Central memory CD8-positive, alpha-beta T cell (primary cell): ENCODE measurements around the gene ADCYAP1.
A peak's percentile ranks its signal among the peaks of the same experiment; 100 is the strongest.
"Not testable (repeated sequence)": the region's sequence is repeated elsewhere in the genome, so short reads cannot be mapped to it uniquely, and the experiment has no call there.

Experiments
- ATAC-seq: fragments of 150-1000 bp; cut with Tn5 transposase; replicated peaks from 2 replicates; pipeline ENCODE4 v1.10.0; 2022; ENCODE audit warnings: mild to moderate bottlenecking, moderate FRiP score, moderate number of reproducible peaks; ENCODE audit not compliant: poor library complexity, severe bottlenecking; ENCODE audit errors: extremely low read depth
- DNase-seq, 2 donors: peaks; one replicate each; pipeline ENCODE4 v3.0.0; 2021; ENCODE audit warnings: low spot score in 2 of 2
- H3K27ac Mint-ChIP-seq: one replicate; pipeline ENCODE4 v1.8.0; 2022; ENCODE audit warnings: low read depth, mild to moderate bottlenecking, moderate library complexity, mixed read lengths
- H3K27me3 Mint-ChIP-seq: one replicate; pipeline ENCODE4 v1.8.0; 2022; ENCODE audit warnings: mixed read lengths
- H3K36me3 Mint-ChIP-seq: one replicate; pipeline ENCODE4 v1.8.0; 2022; ENCODE audit warnings: mild to moderate bottlenecking, moderate library complexity, mixed read lengths; ENCODE audit not compliant: insufficient read depth
- H3K4me1 Mint-ChIP-seq: one replicate; pipeline ENCODE4 v1.8.0; 2022; ENCODE audit warnings: mixed read lengths
- H3K4me3 Mint-ChIP-seq: one replicate; pipeline ENCODE4 v1.8.0; 2022; ENCODE audit warnings: mild to moderate bottlenecking, moderate library complexity, mixed read lengths
- H3K9me3 Mint-ChIP-seq: one replicate; pipeline ENCODE4 v1.8.0; 2022; ENCODE audit warnings: mixed read lengths

The ADCYAP1 gene

DNA sequence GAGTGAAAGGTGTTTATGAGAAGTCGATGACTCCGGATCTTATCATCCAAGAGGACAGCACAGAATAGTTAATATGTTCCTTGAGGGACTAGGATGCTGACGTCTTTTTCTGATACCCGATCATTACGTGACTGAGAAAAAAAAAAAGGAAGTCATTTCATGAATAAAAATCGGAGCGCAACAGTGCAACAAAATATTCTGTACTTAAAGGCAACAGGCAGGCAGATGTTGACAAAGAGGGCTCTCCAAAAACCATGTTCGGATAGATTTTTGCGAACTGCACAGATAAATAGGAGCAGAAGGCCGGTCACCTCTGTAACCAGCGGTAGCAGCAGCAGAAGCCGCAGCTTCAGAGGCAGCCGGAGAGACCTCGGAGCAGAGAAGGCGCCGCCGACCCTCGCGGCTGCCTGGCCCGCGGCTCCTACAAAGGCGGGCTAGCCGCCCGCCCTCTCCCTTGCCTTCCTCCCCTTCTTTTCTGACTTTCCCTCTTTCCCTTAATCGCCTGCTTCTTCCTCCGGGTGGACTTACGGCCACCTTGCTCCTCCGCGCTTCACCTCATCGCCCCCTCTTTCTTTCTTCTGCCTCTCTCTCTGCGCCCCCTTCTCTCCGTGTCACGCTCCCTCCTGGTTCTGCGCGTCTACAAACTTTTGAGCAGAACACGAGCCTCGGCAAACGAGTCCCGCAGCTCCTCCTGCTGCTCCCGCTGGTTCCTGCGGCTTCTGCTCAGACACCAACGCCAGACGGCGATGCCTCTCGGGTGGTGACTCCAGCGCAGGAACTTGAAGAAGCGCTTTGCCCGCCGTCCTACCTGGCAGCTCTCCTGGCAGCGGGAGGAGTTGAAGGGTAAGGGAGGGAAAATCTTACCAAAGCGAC, at the start of gene ADCYAP1:
Gene ADCYAP1, plus strand, starts transcription at position 654 of the 873 bp plus-strand sequence. CDS start 516 bp downstream, outside the sequence.
- Mint-ChIP-seq H3K36me3 (peaks cover 7% of the 10 kb centered on the region), H3K9me3 (no peaks in the 10 kb centered on the region), H3K4me3 (peak within 1 kb of the TSS; percentile 25), H3K27ac (no peak within 1 kb of the TSS), H3K4me1 (peaks cover 5% of the 10 kb centered on the region), H3K27me3 (peaks cover 90% of the 10 kb centered on the region)
- DNase-seq (no peak), ATAC-seq (no peak)

GRCh38 chr18:857986-858385, 46.7 kb upstream of the ADCYAP1 start:
- H3K36me3 Mint-ChIP-seq, result no peaks in the 10 kb centered on the region
- no peak for ATAC-seq
- H3K27ac Mint-ChIP-seq, result no peak overlapping the region
- no peaks in the 10 kb centered on the region for H3K4me1 Mint-ChIP-seq
- H3K9me3 Mint-ChIP-seq, result no peaks in the 10 kb centered on the region
- no peak for DNase-seq
- peaks cover 46% of the 10 kb centered on the region for H3K27me3 Mint-ChIP-seq
- H3K4me3 Mint-ChIP-seq, result no peak overlapping the region

- no peak overlapping the region for H3K4me3 Mint-ChIP-seq
- peaks cover 52% of the 10 kb centered on the region for H3K27me3 Mint-ChIP-seq
- H3K4me1 Mint-ChIP-seq, result no peaks in the 10 kb centered on the region
- DNase-seq, result peak; percentile 19 to 25
- peak; percentile 62 for ATAC-seq
- no peaks in the 10 kb centered on the region for H3K36me3 Mint-ChIP-seq
- no peak overlapping the region for H3K27ac Mint-ChIP-seq
- no peaks in the 10 kb centered on the region for H3K9me3 Mint-ChIP-seq
Observed at GRCh38 chr18:864872-865273, 39.8 kb upstream of the ADCYAP1 start.

DNA sequence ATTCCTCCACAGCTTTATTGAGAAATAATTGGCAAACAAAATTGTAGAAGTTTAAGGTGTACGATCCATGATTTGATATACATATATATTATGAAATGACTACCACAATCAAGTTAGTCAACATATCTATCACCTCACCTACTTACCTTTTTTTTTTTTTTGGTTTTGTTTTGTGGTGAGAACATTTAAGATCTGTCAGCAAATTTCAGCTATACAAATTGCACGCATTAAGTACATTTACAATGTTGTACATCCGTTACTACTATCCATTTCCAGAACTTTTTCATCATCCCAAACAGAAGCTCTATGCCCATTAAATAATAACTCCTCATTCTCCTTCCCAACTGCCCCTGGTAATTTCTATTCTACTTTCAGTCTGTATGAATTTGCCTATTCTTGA, 37.4 kb upstream of the ADCYAP1 start:
- H3K27me3 Mint-ChIP-seq, result peaks cover 36% of the 10 kb centered on the region
- H3K9me3 Mint-ChIP-seq, result no peaks in the 10 kb centered on the region
- no peak for DNase-seq
- no peak overlapping the region for H3K27ac Mint-ChIP-seq
- ATAC-seq, result no peak
- no peaks in the 10 kb centered on the region for H3K4me1 Mint-ChIP-seq
- peaks cover 2% of the 10 kb centered on the region for H3K36me3 Mint-ChIP-seq
- H3K4me3 Mint-ChIP-seq, result no peak overlapping the region

DNA sequence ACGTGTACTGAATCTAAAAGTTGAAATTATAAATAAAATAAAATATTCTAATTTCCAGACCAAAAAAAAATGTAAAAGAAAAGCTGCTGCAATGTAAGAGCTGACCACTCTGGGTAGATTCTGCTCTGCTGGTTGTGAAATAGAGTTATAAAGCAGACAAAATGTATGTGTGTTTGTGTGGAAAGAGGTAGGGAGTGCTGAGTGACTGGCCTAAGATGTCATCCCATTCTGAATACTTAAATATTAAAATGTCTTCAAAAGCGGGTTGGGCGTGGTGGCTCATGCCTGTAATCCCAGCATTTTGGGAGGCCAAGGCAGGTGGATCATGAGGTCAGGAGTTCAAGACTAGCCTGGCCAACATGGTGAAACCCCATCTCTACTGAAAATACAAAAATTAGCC, 31.2 kb upstream of the ADCYAP1 start:
- H3K36me3 Mint-ChIP-seq, ATAC-seq, DNase-seq, H3K27me3 Mint-ChIP-seq, H3K9me3 Mint-ChIP-seq: not testable (repeated sequence)
- Mint-ChIP-seq H3K4me1 (peaks cover 11% of the 10 kb centered on the region), H3K27ac (peak overlapping the region; percentile 85), H3K4me3 (peak overlapping the region; percentile 74)

DNA sequence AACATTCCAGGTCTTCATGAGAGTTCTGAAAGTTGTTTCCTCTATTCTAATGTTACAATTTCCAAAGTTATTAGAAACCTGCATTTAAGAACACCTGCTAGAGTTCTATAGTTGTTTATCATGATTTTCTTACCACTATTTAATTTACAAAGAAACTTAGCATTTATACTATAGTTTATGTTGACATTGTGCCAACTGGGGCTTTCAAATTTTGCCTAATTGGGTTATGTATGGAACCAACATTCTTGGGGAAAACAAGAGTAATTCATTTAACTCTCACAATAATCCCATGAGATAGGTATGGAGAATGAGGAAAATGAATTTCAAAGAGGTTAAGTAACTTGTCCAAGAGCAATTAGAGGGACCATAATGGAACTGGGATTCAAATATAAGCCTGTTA, 28.8 kb upstream of the ADCYAP1 start:
- no peaks in the 10 kb centered on the region for H3K27me3 Mint-ChIP-seq
- no peak overlapping the region for H3K4me3 Mint-ChIP-seq
- no peak for ATAC-seq
- no peak overlapping the region for H3K27ac Mint-ChIP-seq
- peaks cover 5% of the 10 kb centered on the region for H3K36me3 Mint-ChIP-seq
- DNase-seq, result no peak
- peaks cover 11% of the 10 kb centered on the region for H3K4me1 Mint-ChIP-seq
- H3K9me3 Mint-ChIP-seq, result no peaks in the 10 kb centered on the region

DNA sequence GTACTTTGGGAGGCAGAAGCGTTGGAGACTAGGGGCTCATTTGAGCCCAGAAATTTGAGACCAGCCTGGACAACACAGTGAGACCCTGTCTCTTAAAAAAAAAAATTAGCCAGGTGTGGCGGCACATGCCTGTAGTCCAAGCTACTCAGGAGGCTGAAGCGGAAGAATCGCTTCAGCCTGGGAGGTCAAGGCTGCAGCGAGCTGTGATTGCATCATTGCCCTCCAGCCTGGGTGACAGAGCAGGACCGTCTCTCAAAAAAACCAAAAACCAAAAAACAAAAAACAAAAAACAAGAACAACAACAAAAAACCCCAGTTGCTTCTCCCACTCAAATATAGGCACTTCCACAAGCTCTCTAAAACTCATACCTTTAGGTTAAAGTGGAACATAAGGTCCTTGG, 27.4 kb upstream of the ADCYAP1 start:
- peaks cover 11% of the 10 kb centered on the region for H3K4me1 Mint-ChIP-seq
- no peak for DNase-seq
- no peaks in the 10 kb centered on the region for H3K27me3 Mint-ChIP-seq
- H3K9me3 Mint-ChIP-seq, result no peaks in the 10 kb centered on the region
- no peak for ATAC-seq
- peaks cover 2% of the 10 kb centered on the region for H3K36me3 Mint-ChIP-seq
- no peak overlapping the region for H3K27ac Mint-ChIP-seq
- H3K4me3 Mint-ChIP-seq, result no peak overlapping the region

- Mint-ChIP-seq H3K36me3 (no peaks in the 10 kb centered on the region), H3K4me1 (no peaks in the 10 kb centered on the region), H3K4me3 (no peak overlapping the region), H3K27ac (no peak overlapping the region), H3K9me3 (no peaks in the 10 kb centered on the region), H3K27me3 (peaks cover 37% of the 10 kb centered on the region)
- ATAC-seq (no peak), DNase-seq (no peak)
Observed at GRCh38 chr18:886076-886475, 18.6 kb upstream of the ADCYAP1 start.

DNA sequence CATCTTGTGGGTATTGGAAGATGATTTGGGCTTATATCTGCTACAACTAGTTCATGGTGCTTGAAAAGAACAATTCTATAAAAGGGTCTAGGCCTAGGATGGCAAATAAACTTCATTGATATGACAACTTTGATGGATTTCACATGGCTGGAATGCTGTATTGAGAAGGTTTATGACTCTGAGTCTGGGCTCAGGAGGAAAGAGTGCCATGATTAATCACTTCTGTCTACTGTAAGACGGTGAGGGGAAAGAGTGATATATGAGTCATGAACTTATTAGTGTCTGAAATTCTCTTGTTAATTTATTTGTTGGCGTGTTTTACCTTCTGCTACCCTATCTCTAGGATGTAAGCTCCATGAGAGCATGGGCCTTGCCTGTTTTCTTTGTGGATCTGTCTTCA, 17.0 kb upstream of the ADCYAP1 start:
- H3K9me3 Mint-ChIP-seq, result no peaks in the 10 kb centered on the region

DNA sequence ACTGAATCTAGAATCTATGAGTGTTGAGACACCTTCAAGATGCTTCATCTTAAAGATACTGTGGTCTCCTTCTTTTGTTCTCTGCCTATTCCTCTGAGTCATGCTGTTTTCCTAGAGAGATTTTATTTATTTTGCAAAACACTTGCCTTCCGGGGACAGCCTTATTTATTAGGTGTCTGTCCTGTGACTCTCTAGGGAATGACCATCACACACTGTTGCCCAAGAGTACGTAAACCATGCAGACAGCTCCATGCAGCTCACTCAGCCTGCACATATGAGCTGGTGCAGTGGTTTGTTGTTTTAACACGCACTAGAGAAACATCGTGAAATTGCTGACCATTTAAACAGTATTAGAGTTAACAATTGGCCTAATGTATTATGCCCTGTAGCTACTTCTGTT, 12.4 kb upstream of the ADCYAP1 start:
- H3K27me3 Mint-ChIP-seq, result peaks cover 35% of the 10 kb centered on the region
- H3K4me1 Mint-ChIP-seq, result no peaks in the 10 kb centered on the region
- H3K36me3 Mint-ChIP-seq, result no peaks in the 10 kb centered on the region
- DNase-seq (no peak), ATAC-seq (no peak)
- H3K9me3 Mint-ChIP-seq, result no peaks in the 10 kb centered on the region
- no peak overlapping the region for H3K4me3 Mint-ChIP-seq
- no peak overlapping the region for H3K27ac Mint-ChIP-seq

More for the DNA sequence above, 17.0 kb upstream of the ADCYAP1 start:
- Mint-ChIP-seq H3K4me3 (no peak overlapping the region), H3K27me3 (peaks cover 48% of the 10 kb centered on the region), H3K27ac (no peak overlapping the region), H3K4me1 (no peaks in the 10 kb centered on the region), H3K36me3 (no peaks in the 10 kb centered on the region)
- ATAC-seq (no peak), DNase-seq (no peak)

- H3K36me3 Mint-ChIP-seq, result no peaks in the 10 kb centered on the region
- H3K27me3 Mint-ChIP-seq, result peaks cover 50% of the 10 kb centered on the region
- no peak for ATAC-seq
- H3K4me1 Mint-ChIP-seq, result no peaks in the 10 kb centered on the region
- DNase-seq, result no peak
- H3K4me3 Mint-ChIP-seq, result no peak overlapping the region
- no peaks in the 10 kb centered on the region for H3K9me3 Mint-ChIP-seq
- no peak overlapping the region for H3K27ac Mint-ChIP-seq
Observed at GRCh38 chr18:896315-896714, 8.4 kb upstream of the ADCYAP1 start.

GRCh38 chr18:901761-902160, 2.9 kb upstream of the ADCYAP1 start:
- ATAC-seq (no peak), DNase-seq (no peak)
- peaks cover 5% of the 10 kb centered on the region for H3K4me1 Mint-ChIP-seq
- no peak overlapping the region for H3K4me3 Mint-ChIP-seq
- H3K27me3 Mint-ChIP-seq, result peaks cover 91% of the 10 kb centered on the region
- H3K9me3 Mint-ChIP-seq, result no peaks in the 10 kb centered on the region
- H3K36me3 Mint-ChIP-seq, result peaks cover 7% of the 10 kb centered on the region
- H3K27ac Mint-ChIP-seq, result no peak overlapping the region

DNA sequence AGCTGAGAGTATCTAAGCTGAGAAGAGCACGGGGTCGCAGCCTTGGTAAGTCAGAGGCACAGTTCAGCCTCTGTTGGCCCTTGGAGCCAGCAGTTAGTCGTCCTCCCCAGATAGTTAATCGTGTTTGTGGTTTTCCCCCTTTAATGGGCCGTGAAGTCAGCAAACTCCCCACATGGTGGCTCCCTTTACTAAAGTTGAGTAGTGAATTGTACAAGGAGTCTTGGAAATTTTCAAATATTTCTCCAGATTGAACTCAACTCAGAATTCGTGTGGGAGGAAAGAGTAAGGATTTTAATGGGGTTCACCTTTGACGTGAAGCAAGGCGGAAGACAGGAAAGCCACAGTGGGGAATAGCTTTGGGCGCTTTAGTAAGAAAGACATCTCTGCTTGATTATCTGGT, 2.4 kb upstream of the ADCYAP1 start:
- Mint-ChIP-seq H3K4me1 (peaks cover 5% of the 10 kb centered on the region), H3K36me3 (peaks cover 7% of the 10 kb centered on the region), H3K4me3 (no peak overlapping the region), H3K9me3 (no peaks in the 10 kb centered on the region), H3K27ac (no peak overlapping the region), H3K27me3 (peaks cover 92% of the 10 kb centered on the region)
- ATAC-seq (no peak), DNase-seq (no peak)
